Endothelial cell of umbilical vein (primary cell): ENCODE results near the gene SCRN3. TPM values are rescaled to one million over a fixed set of nuclear protein-coding genes. Genes with fewer than 3 reads are reported as not detected.

Experiments used
- BruUV-seq: library from RNA; stranded (reverse); fragments of 400-500 nt; replicated peaks from 2 replicates; lab custom pipeline; 2021; lab: Mats Ljungman, UMichigan
- CTCF ChIA-PET: fragments of 300-600, 350-600 bp; sonication (Branson Sonifier 250); formaldehyde crosslinking; loops from one replicate; lab custom pipeline; 2021; ENCODE audit warnings: antibody characterized with exemption, inconsistent platforms; lab: Charles Lee
- POLR2A ChIA-PET: fragments of 300-600, 350-600 bp; sonication (Branson Sonifier 250); formaldehyde crosslinking; loops from one replicate; lab custom pipeline; 2021; ENCODE audit warnings: antibody characterized with exemption, inconsistent platforms; lab: Charles Lee
- DNase-seq: peaks from one replicate; pipeline ENCODE4 v3.0.0-alpha.2; 2011; ENCODE audit warnings: low read depth, low spot score
- FAIRE-seq: peaks from 2 replicates; lab custom pipeline; 2011; peaks lifted over from hg19 to GRCh38; lab: Jason Lieb, UNC
- H2AFZ ChIP-seq: 2 replicates; pipeline ENCODE4 v1.6.0; 2012; ENCODE audit warnings: low read depth, low read length, control low read depth, inconsistent platforms
- H3K27ac ChIP-seq: 2 replicates; pipeline ENCODE4 v1.5.1; 2011; ENCODE audit warnings: low read depth, mild to moderate bottlenecking, control low read depth, low read length, moderate library complexity; ENCODE audit not compliant: insufficient read depth
- H3K27me3 ChIP-seq, 2 experiments: 2 replicates each; pipeline versions ENCODE4 v1.6.0 to v1.6.1; 2011; ENCODE audit warnings: low read length in 2 of 2, mixed read lengths in 1 of 2; ENCODE audit not compliant: control insufficient read depth in 2 of 2, insufficient read depth in 2 of 2
- H3K36me3 ChIP-seq, 2 experiments: 2 replicates in 1 of 2; 3 replicates in 1 of 2; pipeline ENCODE4 v1.5.1; 2011; ENCODE audit warnings: low read length in 2 of 2, mild to moderate bottlenecking in 1 of 2, moderate library complexity in 1 of 2; ENCODE audit not compliant: control insufficient read depth in 2 of 2, insufficient read depth in 2 of 2; ENCODE audit errors: extremely low read depth in 1 of 2
- H3K4me1 ChIP-seq: 3 replicates; pipeline ENCODE4 v1.5.1; 2011; ENCODE audit warnings: mild to moderate bottlenecking, low read length; ENCODE audit not compliant: control insufficient read depth, insufficient read depth; ENCODE audit errors: extremely low read depth
- H3K4me2 ChIP-seq: 2 replicates; pipeline ENCODE4 v1.6.1; 2011; ENCODE audit warnings: low read length, control low read depth, mixed read lengths; ENCODE audit not compliant: insufficient read depth
- H3K4me3 ChIP-seq, 3 experiments: fragments of 200-600 bp in 1 of 3; sonication (generic), shearing (Covaris generic) in 1 of 3; replicated peaks in 1 of 3; 2 replicates each; pipeline ENCODE4 v1.5.1; 2011 to 2016; ENCODE audit warnings: control low read depth in 3 of 3, low read length in 3 of 3, mild to moderate bottlenecking in 2 of 3, inconsistent platforms in 1 of 3, low read depth in 1 of 3, moderate library complexity in 1 of 3; ENCODE audit not compliant: insufficient read depth in 1 of 3
- H3K79me2 ChIP-seq: 2 replicates; pipeline ENCODE4 v1.6.0; 2012; ENCODE audit warnings: low read length, inconsistent platforms; ENCODE audit not compliant: control insufficient read depth, insufficient read depth
- H3K9ac ChIP-seq: replicated peaks from 2 replicates; pipeline ENCODE3; 2011; ENCODE audit warnings: low read length, control low read depth; ENCODE audit not compliant: insufficient read depth; ENCODE audit errors: extremely low read depth
- H3K9me1 ChIP-seq: replicated peaks from 3 replicates; pipeline ENCODE4 v1.6.0; 2011; ENCODE audit warnings: mild to moderate bottlenecking, low read length; ENCODE audit not compliant: control insufficient read depth, insufficient read depth; ENCODE audit errors: extremely low read depth
- H3K9me3 ChIP-seq: replicated peaks from 2 replicates; pipeline ENCODE4 v1.5.1; 2012; ENCODE audit warnings: low read length, inconsistent platforms; ENCODE audit not compliant: control insufficient read depth, insufficient read depth
- H4K20me1 ChIP-seq: replicated peaks from 2 replicates; pipeline ENCODE3; 2011; ENCODE audit warnings: mild to moderate bottlenecking, low read length; ENCODE audit not compliant: control insufficient read depth, insufficient read depth; ENCODE audit errors: extremely low read depth
- EZH2 ChIP-seq: IDR thresholded peaks from 2 replicates; pipeline ENCODE4 v1.6.1; 2012; ENCODE audit warnings: borderline replicate concordance, low read depth, mild to moderate bottlenecking, moderate library complexity, low read length, inconsistent platforms; ENCODE audit not compliant: severe bottlenecking
- FOS ChIP-seq: IDR thresholded peaks from 2 replicates; pipeline ENCODE4 v1.6.1; 2011; ENCODE audit warnings: mild to moderate bottlenecking, low read length, moderate library complexity, borderline replicate concordance; ENCODE audit not compliant: insufficient read depth
- GATA2 ChIP-seq: IDR thresholded peaks from 2 replicates; pipeline ENCODE4 v1.7.0; 2011; ENCODE audit warnings: low read depth, mild to moderate bottlenecking, moderate library complexity, mixed read lengths, low read length; ENCODE audit not compliant: insufficient read length, insufficient read depth
- JUN ChIP-seq: IDR thresholded peaks from 2 replicates; pipeline ENCODE4 v1.6.1; 2011; ENCODE audit warnings: borderline replicate concordance, low read depth; ENCODE audit not compliant: insufficient read length, insufficient read depth
- MYC ChIP-seq: IDR thresholded peaks from one replicate; pipeline ENCODE4 v1.6.1; 2011; ENCODE audit warnings: mild to moderate bottlenecking, low read depth, low read length
- POLR2A ChIP-seq: IDR thresholded peaks from 2 replicates; pipeline ENCODE4 v1.6.1; 2012; ENCODE audit warnings: low read depth, mild to moderate bottlenecking, control low read depth, low read length
- POLR2AphosphoS5 ChIP-seq: IDR thresholded peaks from 2 replicates; pipeline ENCODE4 v1.6.1; 2012; ENCODE audit warnings: low read depth, mild to moderate bottlenecking, control low read depth, low read length, moderate library complexity; ENCODE audit not compliant: insufficient read depth
- dilution Hi-C: fragments of 300-500 bp; cut with MboI; formaldehyde crosslinking; loops from one replicate; pipeline ENCODE4 v1.15.0; 2019; ENCODE audit warnings: low sequenced_read_pairs; ENCODE audit not compliant: extremely low pct_ligation_motif_present
- intact Hi-C: fragments of 100-400 bp; cut with micrococcal nuclease; formaldehyde crosslinking; loops from one replicate; pipeline ENCODE4 v1.10.0; 2022
- polyA plus RNA-seq, 4 experiments: library from polyadenylated mRNA; depleted of rRNA in 3 of 4; stranded (reverse) in 3 of 4; unstranded in 1 of 4; fragments of >200 nt; gene quantifications; 2 replicates each; pipeline versions ENCODE4 v1.2.1 to v1.2.3, GENCODE V29; 2011 to 2012; ENCODE audit warnings: missing spikeins in 1 of 4
- total RNA-seq: library from RNA; stranded (reverse); gene quantifications from 2 replicates; pipeline ENCODE4 v1.2.3, GENCODE V29; 2021
- TF ChIP-seq, protein P1 (sequence below): IDR thresholded peaks from 2 replicates; pipeline ENCODE4 v1.6.1; 2011; ENCODE audit not compliant: insufficient read depth, insufficient read length
- TF ChIP-seq, protein P2 (sequence below), 2 donors: IDR thresholded peaks; 1 replicate in 1 of 2; 2 replicates in 1 of 2; pipeline ENCODE4 v1.5.1; 2011; ENCODE audit warnings: low read length in 2 of 2, mild to moderate bottlenecking in 2 of 2, moderate library complexity in 2 of 2, control low read depth in 1 of 2, inconsistent platforms in 1 of 2, low read depth in 1 of 2; ENCODE audit not compliant: insufficient read depth in 1 of 2; ENCODE audit errors: extremely low read depth in 1 of 2

SCRN3 gene
- total and polyA plus RNA-seq, 2 donors (not counting 3 experiments of a cell fraction or from before 2014, with no cell fraction given) = 10.7 to 24.0 TPM

DNA sequence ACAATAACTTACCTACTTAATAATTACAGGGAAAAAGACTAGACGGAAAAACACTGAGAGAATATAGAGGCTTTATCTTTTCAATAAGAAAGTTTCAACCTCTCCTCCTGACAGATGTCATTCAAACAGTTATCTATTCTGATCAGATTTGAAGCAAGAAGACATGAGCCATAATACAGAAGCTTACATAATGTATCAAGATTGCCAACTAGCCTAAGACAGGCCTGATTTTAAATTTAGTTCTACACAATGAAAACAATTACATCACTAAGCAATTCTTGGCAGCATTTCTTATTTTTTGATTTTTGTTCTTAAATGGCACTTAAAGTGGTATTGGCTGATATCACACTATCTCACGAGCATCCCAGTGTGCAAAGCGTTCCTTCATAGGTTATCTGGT lies 49.7 kb downstream of the SCRN3 start:
- no peaks in the 10 kb centered on the region for H3K9me1 ChIP-seq
- CTCF ChIA-PET = interaction anchor here (1.2 kb wide), 1 partner anchor 29 kb away, joined by 3 read pairs; no protein-coding TSS in a partner anchor
- H3K4me1 ChIP-seq = no peaks in the 10 kb centered on the region
- H3K4me2 ChIP-seq = no peak overlapping the region
- no peaks in the 10 kb centered on the region for H3K9me3 ChIP-seq
- H3K9ac ChIP-seq = no peak overlapping the region
- BruUV-seq = no TSS peak
- intact Hi-C loops = no loop called here
- no peaks in the 10 kb centered on the region for H3K79me2 ChIP-seq
- no peaks in the 10 kb centered on the region for H3K27me3 ChIP-seq
- no peak for TF ChIP-seq EZH2
- TF ChIP-seq, protein P1, sequence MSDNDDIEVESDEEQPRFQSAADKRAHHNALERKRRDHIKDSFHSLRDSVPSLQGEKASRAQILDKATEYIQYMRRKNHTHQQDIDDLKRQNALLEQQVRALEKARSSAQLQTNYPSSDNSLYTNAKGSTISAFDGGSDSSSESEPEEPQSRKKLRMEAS = no peak
- TF ChIP-seq JUN = no peak
- no peak for TF ChIP-seq POLR2A
- no peak for TF ChIP-seq GATA2
- no peak for TF ChIP-seq POLR2AphosphoS5
- no peak for TF ChIP-seq MYC
- TF ChIP-seq FOS = no peak
- dilution Hi-C loops = no loop called here
- no peaks in the 10 kb centered on the region for H3K36me3 ChIP-seq
- DNase-seq = no peak
- no peaks in the 10 kb centered on the region for H4K20me1 ChIP-seq
- no peak overlapping the region for H2AFZ ChIP-seq
- POLR2A ChIA-PET = no interaction called here
- no peak for FAIRE-seq
- H3K27ac ChIP-seq = no peak overlapping the region
- H3K4me3 ChIP-seq = no peak overlapping the region

DNA sequence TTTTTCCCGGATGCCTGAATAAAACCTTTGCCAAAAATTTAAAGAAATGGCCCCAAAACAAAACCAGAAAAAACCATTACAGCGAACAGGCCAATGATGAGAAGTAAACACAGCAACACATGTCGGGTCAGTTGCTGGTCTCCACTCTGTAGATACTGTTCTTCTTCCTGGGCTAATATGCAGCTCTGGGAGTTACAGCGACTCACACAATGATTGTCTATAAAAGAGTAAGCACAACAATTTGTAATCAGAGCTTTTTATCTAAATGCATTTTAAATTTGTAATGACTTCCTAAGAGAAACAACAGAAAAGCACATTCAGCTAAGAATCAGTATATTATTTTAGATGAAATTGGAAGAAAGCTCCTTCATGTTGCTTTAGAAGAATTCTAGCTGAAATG lies 51.0 kb downstream of the SCRN3 start:
- POLR2A ChIA-PET = no interaction called here
- no peak overlapping the region for H3K9ac ChIP-seq
- no peak for FAIRE-seq

More for the DNA sequence above, 51.0 kb downstream of the SCRN3 start:
- no peak for DNase-seq
- no peak overlapping the region for H3K4me3 ChIP-seq
- H3K9me1 ChIP-seq = no peaks in the 10 kb centered on the region
- no peaks in the 10 kb centered on the region for H3K4me1 ChIP-seq
- TF ChIP-seq MYC = no peak
- TF ChIP-seq, protein P1 = no peak
- TF ChIP-seq JUN = no peak
- TF ChIP-seq EZH2 = no peak
- no peak for TF ChIP-seq POLR2A
- no peak for TF ChIP-seq FOS
- TF ChIP-seq POLR2AphosphoS5 = no peak
- TF ChIP-seq GATA2 = no peak
- TF ChIP-seq, protein P2, sequence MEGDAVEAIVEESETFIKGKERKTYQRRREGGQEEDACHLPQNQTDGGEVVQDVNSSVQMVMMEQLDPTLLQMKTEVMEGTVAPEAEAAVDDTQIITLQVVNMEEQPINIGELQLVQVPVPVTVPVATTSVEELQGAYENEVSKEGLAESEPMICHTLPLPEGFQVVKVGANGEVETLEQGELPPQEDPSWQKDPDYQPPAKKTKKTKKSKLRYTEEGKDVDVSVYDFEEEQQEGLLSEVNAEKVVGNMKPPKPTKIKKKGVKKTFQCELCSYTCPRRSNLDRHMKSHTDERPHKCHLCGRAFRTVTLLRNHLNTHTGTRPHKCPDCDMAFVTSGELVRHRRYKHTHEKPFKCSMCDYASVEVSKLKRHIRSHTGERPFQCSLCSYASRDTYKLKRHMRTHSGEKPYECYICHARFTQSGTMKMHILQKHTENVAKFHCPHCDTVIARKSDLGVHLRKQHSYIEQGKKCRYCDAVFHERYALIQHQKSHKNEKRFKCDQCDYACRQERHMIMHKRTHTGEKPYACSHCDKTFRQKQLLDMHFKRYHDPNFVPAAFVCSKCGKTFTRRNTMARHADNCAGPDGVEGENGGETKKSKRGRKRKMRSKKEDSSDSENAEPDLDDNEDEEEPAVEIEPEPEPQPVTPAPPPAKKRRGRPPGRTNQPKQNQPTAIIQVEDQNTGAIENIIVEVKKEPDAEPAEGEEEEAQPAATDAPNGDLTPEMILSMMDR (IDR thresholded peaks at IDR 0.05; ENCODE audit: extremely low read depth in 1 of 2, insufficient read depth in 1 of 2, low read depth in 1 of 2, low read length in 2 of 2) = no peak
- H3K79me2 ChIP-seq = no peaks in the 10 kb centered on the region
- H2AFZ ChIP-seq = no peak overlapping the region
- CTCF ChIA-PET = interaction anchor here (0.7 to 1.2 kb wide), 4 partner anchors 9 to 45 kb away, joined by 3 to 6 read pairs (median 3); no protein-coding TSS in a partner anchor
- H4K20me1 ChIP-seq = no peaks in the 10 kb centered on the region
- no peaks in the 10 kb centered on the region for H3K36me3 ChIP-seq
- BruUV-seq = no TSS peak
- no peaks in the 10 kb centered on the region for H3K27me3 ChIP-seq
- dilution Hi-C loops (no loop called here), intact Hi-C loops (no loop called here)
- no peaks in the 10 kb centered on the region for H3K9me3 ChIP-seq
- no peak overlapping the region for H3K27ac ChIP-seq
- no peak overlapping the region for H3K4me2 ChIP-seq
